ACC112 (cell line): ENCODE results near the gene MED13L.

Source experiments
- H2AFZ ChIP-seq: fragments of 200-600 bp; sonication (generic); one replicate; pipeline ENCODE4 v1.6.0; 2017; ENCODE audit warnings: antibody characterized with exemption, low read length; ENCODE audit not compliant: unreplicated experiment
- H3K27ac ChIP-seq: fragments of 200-600 bp; sonication (generic); 2 replicates; pipeline ENCODE4 v1.5.1; 2014; ENCODE audit warnings: low read depth, mild to moderate bottlenecking, antibody characterized with exemption, low read length, moderate library complexity
- H3K27me3 ChIP-seq: fragments of 200-600 bp; sonication (generic); 2 replicates; pipeline ENCODE4 v1.6.1; 2014; ENCODE audit warnings: mild to moderate bottlenecking, antibody characterized with exemption, low read length, moderate library complexity, mixed read lengths; ENCODE audit not compliant: insufficient read depth
- H3K36me3 ChIP-seq: fragments of 200-600 bp; sonication (generic); 2 replicates; pipeline ENCODE4 v1.6.1; 2016; ENCODE audit warnings: mild to moderate bottlenecking, antibody characterized with exemption, low read length, moderate library complexity, mixed read lengths; ENCODE audit not compliant: insufficient read depth
- H3K4me1 ChIP-seq: fragments of 200-600 bp; sonication (generic); one replicate; pipeline ENCODE4 v1.6.1; 2016; ENCODE audit warnings: low read length, mixed read lengths; ENCODE audit not compliant: insufficient read depth, unreplicated experiment, control insufficient read depth
- H3K4me3 ChIP-seq: fragments of 200-600 bp; sonication (generic); 2 replicates; pipeline ENCODE4 v1.5.1; 2014; ENCODE audit warnings: mild to moderate bottlenecking, low read depth, low read length
- H3K79me2 ChIP-seq: fragments of 200-600 bp; sonication (generic); one replicate; pipeline ENCODE4 v1.6.0; 2016; ENCODE audit warnings: low read length; ENCODE audit not compliant: control insufficient read depth, unreplicated experiment, insufficient read depth

Gene MED13L

DNA sequence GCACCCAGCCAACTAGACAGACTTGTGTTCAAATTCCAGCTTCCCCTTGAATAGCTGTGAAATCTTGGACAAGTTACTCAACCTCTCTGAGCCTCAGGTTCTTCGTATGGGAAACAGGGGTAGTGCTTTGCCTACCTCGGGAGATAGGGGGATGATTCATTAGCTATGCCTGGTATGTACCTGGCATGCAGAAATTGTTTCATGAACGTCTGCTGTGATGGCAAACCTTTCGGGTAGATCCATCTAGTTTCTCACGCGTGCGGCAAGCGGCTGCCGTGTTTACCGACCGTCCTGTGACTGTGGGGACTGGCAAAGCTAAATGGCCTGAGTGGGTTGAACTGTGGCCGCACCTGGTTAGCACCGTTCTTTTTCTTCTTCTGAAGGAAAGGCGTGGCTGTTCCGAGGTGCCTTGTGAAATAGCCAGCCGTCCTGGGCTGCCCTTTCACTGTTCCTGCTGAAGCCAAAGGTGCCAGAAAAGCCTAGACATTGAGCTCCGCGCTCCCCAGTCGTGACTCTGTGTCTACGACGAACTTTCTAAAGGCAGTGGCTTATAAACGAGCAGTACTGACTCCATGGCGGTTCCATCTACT is 40.6 kb upstream of the MED13L start:
- Histone ChIP-seq H3K4me3 (no peak overlapping the region), H3K27ac (no peak overlapping the region), H3K36me3 (no peaks in the 10 kb centered on the region), H3K4me1 (peaks cover 23% of the 10 kb centered on the region), H2AFZ (no peak overlapping the region), H3K79me2 (no peaks in the 10 kb centered on the region), H3K27me3 (no peaks in the 10 kb centered on the region)

DNA sequence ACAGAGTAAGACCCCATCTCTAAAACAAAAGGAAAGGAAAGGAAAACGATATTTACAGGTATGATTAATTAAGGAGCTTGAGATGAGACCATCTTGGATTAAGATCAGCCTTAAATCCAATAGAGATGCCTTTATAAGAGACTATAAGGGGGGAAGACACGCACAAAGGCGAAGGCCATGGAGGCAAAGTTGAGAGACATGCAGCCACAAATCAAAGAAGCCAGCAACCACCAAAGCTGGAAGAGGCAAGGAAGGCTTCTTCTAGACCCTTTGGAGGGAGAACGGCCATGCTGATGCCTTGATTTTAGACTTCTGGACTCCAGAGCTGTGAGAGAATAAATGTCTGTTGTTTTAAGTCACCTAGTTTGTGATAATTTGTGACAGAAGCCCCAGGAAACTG is 39.6 kb upstream of the MED13L start:
- Histone ChIP-seq H2AFZ (no peak overlapping the region), H3K27me3 (no peaks in the 10 kb centered on the region), H3K27ac (no peak overlapping the region)

DNA sequence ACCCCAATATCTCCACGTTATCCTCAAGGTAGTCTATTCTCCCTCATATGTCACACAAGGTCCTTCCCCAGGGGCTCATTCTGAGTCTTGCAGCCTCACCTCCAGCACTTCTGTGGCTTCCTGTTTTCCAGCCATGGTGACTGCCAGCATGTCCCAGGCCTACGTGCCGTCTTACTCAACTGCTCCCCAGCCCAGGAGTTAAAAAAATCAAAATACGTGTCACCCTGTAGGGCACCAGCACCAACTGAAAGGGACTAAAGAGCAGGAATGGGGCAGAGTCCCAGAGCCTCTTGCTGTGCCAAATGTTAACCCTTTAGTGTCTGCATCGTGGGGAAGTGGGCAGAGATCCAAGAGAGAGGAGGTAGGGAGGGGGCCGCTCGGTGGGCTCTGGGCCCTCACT is 37.0 kb upstream of the MED13L start:
- Histone ChIP-seq H2AFZ (no peak overlapping the region), H3K4me1 (peaks cover 8% of the 10 kb centered on the region), H3K79me2 (no peaks in the 10 kb centered on the region), H3K27me3 (no peaks in the 10 kb centered on the region), H3K27ac (no peak overlapping the region), H3K36me3 (no peaks in the 10 kb centered on the region), H3K4me3 (no peak overlapping the region)

More for the DNA sequence above, 39.6 kb upstream of the MED13L start:
- Histone ChIP-seq H3K36me3 (no peaks in the 10 kb centered on the region), H3K4me3 (no peak overlapping the region), H3K4me1 (peaks cover 23% of the 10 kb centered on the region), H3K79me2 (no peaks in the 10 kb centered on the region)

- no peak overlapping the region for H3K4me3 ChIP-seq
- H3K79me2 ChIP-seq: no peaks in the 10 kb centered on the region
- no peaks in the 10 kb centered on the region for H3K36me3 ChIP-seq
- no peak overlapping the region for H3K27ac ChIP-seq
- no peak overlapping the region for H2AFZ ChIP-seq
- no peaks in the 10 kb centered on the region for H3K27me3 ChIP-seq
- H3K4me1 ChIP-seq: no peaks in the 10 kb centered on the region
Measured at GRCh38 chr12:116313194-116313927, 35.9 kb upstream of the MED13L start.

DNA sequence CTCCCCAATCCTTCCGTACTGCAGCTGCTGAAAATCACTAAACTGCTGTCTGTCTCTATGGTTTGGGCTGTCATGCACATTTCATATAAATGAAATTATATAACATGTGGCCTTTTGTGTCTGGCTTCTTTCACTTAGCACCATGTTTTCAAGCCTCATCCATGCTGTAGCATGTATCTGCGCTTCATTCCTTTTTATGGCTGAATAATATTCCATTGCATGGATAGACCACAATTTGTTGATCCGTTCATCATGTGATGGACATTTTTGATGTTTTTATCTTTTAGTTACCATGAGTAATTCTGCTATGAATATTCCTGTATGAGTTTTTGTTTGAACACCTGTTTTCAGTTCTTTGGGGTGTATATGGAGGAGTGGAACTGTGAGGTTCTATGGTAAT is 32.6 kb upstream of the MED13L start:
- Histone ChIP-seq H3K27ac (no peak overlapping the region), H3K4me1 (no peaks in the 10 kb centered on the region), H3K79me2 (no peaks in the 10 kb centered on the region), H2AFZ (no peak overlapping the region), H3K4me3 (no peak overlapping the region), H3K27me3 (no peaks in the 10 kb centered on the region), H3K36me3 (no peaks in the 10 kb centered on the region)

GRCh38 chr12:116309343-116309742 is 31.9 kb upstream of the MED13L start:
- Histone ChIP-seq H2AFZ (no peak overlapping the region), H3K36me3 (no peaks in the 10 kb centered on the region), H3K79me2 (no peaks in the 10 kb centered on the region), H3K27me3 (no peaks in the 10 kb centered on the region), H3K27ac (no peak overlapping the region), H3K4me1 (no peaks in the 10 kb centered on the region), H3K4me3 (no peak overlapping the region)

DNA sequence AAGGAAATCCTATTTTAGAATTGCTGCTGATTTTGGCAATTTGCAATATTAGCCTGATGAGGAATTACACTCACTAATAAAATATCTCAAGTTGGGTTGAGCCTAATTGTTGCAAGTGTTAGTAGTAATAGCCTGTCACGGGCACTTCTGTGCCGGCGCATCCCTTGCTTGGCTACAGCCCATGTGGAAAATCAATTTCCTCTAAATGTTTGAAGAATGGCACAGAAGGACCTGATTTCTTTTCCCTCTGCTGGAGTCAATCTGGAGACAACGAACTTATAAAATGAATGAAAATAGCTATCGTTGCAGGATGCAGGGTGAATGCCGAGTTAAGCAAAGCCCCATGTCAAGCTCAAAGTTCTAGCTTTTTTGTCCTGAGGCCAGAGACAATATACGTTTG is 31.2 kb upstream of the MED13L start:
- H2AFZ ChIP-seq: no peak overlapping the region
- H3K27me3 ChIP-seq: no peaks in the 10 kb centered on the region
- no peaks in the 10 kb centered on the region for H3K79me2 ChIP-seq
- no peak overlapping the region for H3K27ac ChIP-seq
- no peak overlapping the region for H3K4me3 ChIP-seq
- peaks cover 2% of the 10 kb centered on the region for H3K4me1 ChIP-seq
- H3K36me3 ChIP-seq: no peaks in the 10 kb centered on the region

DNA sequence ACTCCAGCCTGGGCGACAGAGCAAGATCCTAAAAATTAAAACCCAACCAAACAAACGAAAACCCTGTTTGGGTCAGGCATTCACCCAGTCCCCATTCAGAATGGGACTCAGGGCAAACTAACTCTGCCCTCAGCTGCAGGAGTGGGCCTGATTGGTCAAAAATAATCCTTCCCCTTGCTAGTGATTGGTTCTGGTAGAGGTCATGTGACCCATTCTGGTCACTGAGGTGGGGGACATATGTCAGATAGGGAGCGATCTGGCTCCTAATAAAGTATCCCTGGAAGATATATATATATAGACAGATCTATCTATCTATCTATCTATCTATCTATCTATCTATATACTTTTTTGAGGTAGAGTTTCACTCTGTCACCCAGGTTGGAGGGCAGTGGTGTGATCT is 29.5 kb upstream of the MED13L start:
- Histone ChIP-seq H3K79me2 (no peaks in the 10 kb centered on the region), H2AFZ (no peak overlapping the region), H3K4me1 (peaks cover 3% of the 10 kb centered on the region), H3K4me3 (no peak overlapping the region), H3K27ac (no peak overlapping the region), H3K36me3 (no peaks in the 10 kb centered on the region), H3K27me3 (no peaks in the 10 kb centered on the region)

GRCh38 chr12:116306506-116306905 is 29.0 kb upstream of the MED13L start:
- H3K79me2 ChIP-seq: no peaks in the 10 kb centered on the region
- peaks cover 3% of the 10 kb centered on the region for H3K4me1 ChIP-seq
- H3K27me3 ChIP-seq: no peaks in the 10 kb centered on the region
- no peak overlapping the region for H3K27ac ChIP-seq
- no peak overlapping the region for H2AFZ ChIP-seq
- H3K4me3 ChIP-seq: no peak overlapping the region
- no peaks in the 10 kb centered on the region for H3K36me3 ChIP-seq

GRCh38 chr12:116304621-116305020 is 27.1 kb upstream of the MED13L start:
- Histone ChIP-seq H3K4me1 (peaks cover 3% of the 10 kb centered on the region), H3K4me3 (no peak overlapping the region), H2AFZ (no peak overlapping the region), H3K36me3 (no peaks in the 10 kb centered on the region), H3K79me2 (no peaks in the 10 kb centered on the region), H3K27me3 (no peaks in the 10 kb centered on the region), H3K27ac (no peak overlapping the region)

DNA sequence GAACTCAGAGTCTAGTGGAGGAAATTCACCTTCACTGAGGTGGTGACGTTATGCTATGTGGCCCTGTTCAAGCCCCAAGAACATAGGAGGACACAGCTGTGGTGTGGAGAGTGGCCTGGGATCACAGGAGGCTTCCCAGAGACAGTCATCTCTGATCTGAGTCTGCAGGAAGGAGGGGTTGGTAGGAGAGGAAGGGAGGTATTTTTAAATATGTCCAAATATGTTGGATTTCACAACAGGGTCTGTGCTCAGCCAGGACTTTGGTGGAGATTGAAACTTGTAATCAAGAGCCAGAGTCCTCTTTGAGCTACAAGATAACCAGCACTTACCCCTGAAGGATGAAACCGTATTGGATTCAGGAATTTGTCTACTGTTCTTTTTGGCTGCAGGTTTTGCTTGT is 26.4 kb upstream of the MED13L start:
- H2AFZ ChIP-seq: no peak overlapping the region
- no peaks in the 10 kb centered on the region for H3K36me3 ChIP-seq
- H3K27me3 ChIP-seq: no peaks in the 10 kb centered on the region
- H3K4me3 ChIP-seq: no peak overlapping the region
- H3K4me1 ChIP-seq: peaks cover 3% of the 10 kb centered on the region
- no peak overlapping the region for H3K27ac ChIP-seq
- no peaks in the 10 kb centered on the region for H3K79me2 ChIP-seq
